Liver (tissue), 9 donors: ENCODE measurements around the gene HOXA4. TPM values are rescaled to one million over a fixed set of nuclear protein-coding genes. Genes with fewer than 3 reads are reported as not detected.

ENCODE experiments used
- DNase-seq: peaks from one replicate; pipeline ENCODE4 v3.0.0-alpha.2; 2017; ENCODE audit warnings: low spot score
- H3K27ac ChIP-seq, 2 donors: one replicate each; pipeline ENCODE4 v1.7.0; 2013; ENCODE audit warnings: inconsistent platforms in 2 of 2, low read length in 2 of 2, control low read depth in 1 of 2, low read depth in 1 of 2, mild to moderate bottlenecking in 1 of 2
- H3K27me3 ChIP-seq, 4 donors: one replicate each; pipeline versions ENCODE4 v1.6.1 to v1.7.0; 2013; ENCODE audit warnings: low read length in 3 of 4, inconsistent platforms in 1 of 4, mild to moderate bottlenecking in 1 of 4, moderate library complexity in 1 of 4; ENCODE audit not compliant: control insufficient read depth in 4 of 4, insufficient read depth in 4 of 4
- H3K36me3 ChIP-seq, 4 donors: one replicate each; pipeline versions ENCODE4 v1.6.1 to v1.7.0; 2013; ENCODE audit warnings: low read length in 3 of 4, mild to moderate bottlenecking in 3 of 4, low read depth in 1 of 4, moderate library complexity in 1 of 4; ENCODE audit not compliant: control insufficient read depth in 4 of 4, insufficient read depth in 3 of 4
- H3K4me1 ChIP-seq, 4 donors: one replicate each; pipeline versions ENCODE4 v1.6.1 to v1.7.0; 2013; ENCODE audit warnings: low read length in 3 of 4, mild to moderate bottlenecking in 3 of 4, moderate library complexity in 1 of 4; ENCODE audit not compliant: control insufficient read depth in 4 of 4, insufficient read depth in 4 of 4
- H3K4me3 ChIP-seq, 3 donors: one replicate each; pipeline versions ENCODE4 v1.6.1 to v1.7.0; 2013; ENCODE audit warnings: low read length in 3 of 3, control low read depth in 1 of 3, low read depth in 1 of 3, mild to moderate bottlenecking in 1 of 3
- H3K9ac ChIP-seq, 2 donors: one replicate each; pipeline ENCODE4 v1.7.0; 2013; ENCODE audit warnings: low read length in 2 of 2, mild to moderate bottlenecking in 2 of 2, moderate library complexity in 2 of 2, control low read depth in 1 of 2, low read depth in 1 of 2
- H3K9me3 ChIP-seq, 4 donors: one replicate each; pipeline versions ENCODE4 v1.6.1 to v1.7.0; 2013; ENCODE audit warnings: low read length in 3 of 4; ENCODE audit not compliant: control insufficient read depth in 4 of 4
- ATF3 ChIP-seq: IDR thresholded peaks from 2 replicates; pipeline ENCODE4 v1.6.1; 2016; ENCODE audit warnings: antibody characterized with exemption
- CTCF ChIP-seq: fragments of 150-350 bp; IDR thresholded peaks from 2 replicates; pipeline ENCODE4 v1.5.1; 2017; ENCODE audit warnings: improper control_type of control experiment, low read depth, low read length; ENCODE audit not compliant: missing input control
- FOXA1 ChIP-seq: IDR thresholded peaks from 2 replicates; pipeline ENCODE4 v1.6.1; 2016; ENCODE audit warnings: antibody characterized with exemption
- FOXA2 ChIP-seq: IDR thresholded peaks from 2 replicates; pipeline ENCODE4 v1.6.1; 2016; ENCODE audit warnings: antibody characterized with exemption
- GABPA ChIP-seq, 2 donors: IDR thresholded peaks in 1 of 2; conservative IDR thresholded peaks in 1 of 2; 2 replicates each; pipeline ENCODE4 v1.6.1; 2016; ENCODE audit warnings: antibody characterized with exemption in 2 of 2, mild to moderate bottlenecking in 1 of 2, moderate library complexity in 1 of 2
- HNF4A ChIP-seq, 2 donors: conservative IDR thresholded peaks; 2 replicates each; pipeline ENCODE4 v1.6.1; 2016; ENCODE audit warnings: antibody characterized with exemption in 2 of 2, mild to moderate bottlenecking in 2 of 2
- HNF4G ChIP-seq: IDR thresholded peaks from 2 replicates; pipeline ENCODE4 v1.6.1; 2016; ENCODE audit warnings: antibody characterized with exemption
- JUND ChIP-seq, 2 donors: IDR thresholded peaks; 2 replicates each; pipeline ENCODE4 v1.6.1; 2016; ENCODE audit warnings: antibody characterized with exemption in 2 of 2
- MAX ChIP-seq: IDR thresholded peaks from 2 replicates; pipeline ENCODE4 v1.6.1; 2016; ENCODE audit warnings: antibody characterized with exemption
- RAD21 ChIP-seq, 2 donors: IDR thresholded peaks; 2 replicates each; pipeline ENCODE4 v1.6.1; 2016; ENCODE audit warnings: antibody characterized with exemption in 2 of 2, mild to moderate bottlenecking in 2 of 2
- REST ChIP-seq: IDR thresholded peaks from 2 replicates; pipeline ENCODE4 v1.6.1; 2016; ENCODE audit warnings: antibody characterized with exemption, mild to moderate bottlenecking
- RXRA ChIP-seq, 2 donors: IDR thresholded peaks; 2 replicates each; pipeline ENCODE4 v1.6.1; 2017 to 2018; ENCODE audit warnings: antibody characterized with exemption in 2 of 2, mild to moderate bottlenecking in 1 of 2
- SP1 ChIP-seq: IDR thresholded peaks from 2 replicates; pipeline ENCODE4 v1.6.1; 2018; ENCODE audit warnings: antibody characterized with exemption, mild to moderate bottlenecking
- TAF1 ChIP-seq: conservative IDR thresholded peaks from 2 replicates; pipeline ENCODE4 v1.6.1; 2016; ENCODE audit warnings: antibody characterized with exemption, mild to moderate bottlenecking
- YY1 ChIP-seq: IDR thresholded peaks from 2 replicates; pipeline ENCODE4 v1.6.1; 2016; ENCODE audit warnings: antibody characterized with exemption, mild to moderate bottlenecking
- WGBS: extraction: QIAGEN DNeasy Blood & Tissue Kit; methylation state at CpG from one replicate; pipeline ENCODE4 v1.1.7; 2013; 5-methylcytosine and 5-hydroxymethylcytosine counted together
- polyA plus RNA-seq, 2 donors: library from polyadenylated mRNA; stranded (reverse) in 1 of 2; unstranded in 1 of 2; fragments of 200-250 nt in 1 of 2; fragments of >200 nt in 1 of 2; fragmentation: Nextera tagmentation in 1 of 2; extraction: Ambion mirVana in 1 of 2; gene quantifications; one replicate each; pipeline versions ENCODE4 v1.2.1 to v1.2.3, GENCODE V29; 2013 to 2015
- total RNA-seq, 2 donors: library from RNA; depleted of rRNA; stranded (reverse); fragments of >200 nt; gene quantifications; one replicate each; pipeline ENCODE4 v1.2.3, GENCODE V29; 2014
- donor health status: healthy.
- donor health status: healthy.
- donor health status: healthy.
- donor health status: healthy.
- donor health status: healthy.

Gene HOXA4
- total and polyA plus RNA-seq, 4 donors: 0.17 to 1.1 (median 0.30) TPM

GRCh38 chr7:27121684-27122076 lies 8.9 kb downstream of the HOXA4 start:
- Histone ChIP-seq H3K9ac (no peak overlapping the region), H3K9me3 (peaks cover 0 to 4% (median 0%) of the 10 kb centered on the region in 4 donors), H3K4me1 (peaks cover 4 to 16% (median 9%) of the 10 kb centered on the region in 4 donors), H3K36me3 (no peaks in the 10 kb centered on the region), H3K27ac (no peak overlapping the region), H3K27me3 (peaks cover 4 to 21% (median 10%) of the 10 kb centered on the region in 4 donors), H3K4me3 (no peak overlapping the region)
- DNase-seq: no peak
- no peak for TF ChIP-seq HNF4A (conservative IDR thresholded peaks at IDR 0.05)
- TF ChIP-seq REST: no peak
- TF ChIP-seq RXRA (IDR thresholded peaks at IDR 0.05): no peak
- no peak for TF ChIP-seq JUND (IDR thresholded peaks at IDR 0.05)
- no peak for TF ChIP-seq MAX
- no peak for TF ChIP-seq YY1
- TF ChIP-seq SP1: no peak
- WGBS: 43% methylated on average over 7 of the region's 7 CpGs

GRCh38 chr7:27119412-27119911 lies 11.1 kb downstream of the HOXA4 start:
- Histone ChIP-seq H3K4me1 (peaks cover 4 to 17% (median 9%) of the 10 kb centered on the region in 4 donors), H3K9ac (no peak overlapping the region), H3K36me3 (no peaks in the 10 kb centered on the region), H3K9me3 (peaks cover 0 to 4% (median 0%) of the 10 kb centered on the region in 4 donors), H3K4me3 (no peak overlapping the region), H3K27ac (no peak overlapping the region), H3K27me3 (peaks cover 4 to 13% (median 7%) of the 10 kb centered on the region in 4 donors)
- TF ChIP-seq HNF4G (no peak), REST (no peak), RAD21 (IDR thresholded peaks at IDR 0.05) (no peak), TAF1 (no peak), FOXA2 (no peak)
- no peak for DNase-seq
- WGBS: 42% methylated on average over 1 of the region's 1 CpG

GRCh38 chr7:27118580-27118979 lies 12.0 kb downstream of the HOXA4 start:
- Histone ChIP-seq H3K27me3 (peaks cover 0 to 17% (median 6%) of the 10 kb centered on the region in 4 donors), H3K4me1 (peaks cover 4 to 17% (median 9%) of the 10 kb centered on the region in 4 donors), H3K9me3 (no peaks in the 10 kb centered on the region), H3K27ac (no peak overlapping the region), H3K36me3 (no peaks in the 10 kb centered on the region), H3K4me3 (no peak overlapping the region), H3K9ac (no peak overlapping the region)
- DNase-seq: no peak
- 33% methylated on average over 3 of the region's 3 CpGs for WGBS
- TF ChIP-seq REST (no peak), GABPA (IDR thresholded peaks at IDR 0.05 in 1 of 2, conservative IDR thresholded peaks at IDR 0.05 in 1 of 2) (no peak), FOXA1 (no peak), HNF4G (no peak), CTCF (no peak), ATF3 (no peak)
